ENCODE data around the gene PLS1. TPM values are rescaled to one million over a fixed set of nuclear protein-coding genes. Genes with fewer than 3 reads are reported as not detected.

Gene PLS1
- total and polyA plus RNA-seq, 2 of the 8 experiments (the other 6 are each of a cell fraction or from before 2014, with no cell fraction given): 18.7 to 44.7 TPM

- Histone ChIP-seq H4K8ac (ENCODE audit: extremely low read depth, insufficient read depth, low read length) (peak within 1 kb of the TSS; percentile 96), H3K9me3 (ENCODE audit: insufficient read depth in 2 of 2, low read depth in 1 of 2, low read length in 1 of 2) (no peaks in the 10 kb centered on the region), H4K5ac (ENCODE audit: insufficient read length, low read depth, low read length) (peak within 1 kb of the TSS; percentile 94), H3K79me2 (ENCODE audit: control insufficient read depth in 1 of 2, insufficient read depth in 2 of 2, low read length in 2 of 2) (peaks cover 0 to 42% of the 10 kb centered on the region in 2 experiments; a peak in 2 of 4 replicates), H3K18ac (ENCODE audit: extremely low read depth, low read length) (peak within 1 kb of the TSS; percentile 98), H2BK15ac (ENCODE audit: low read length) (no peak within 1 kb of the TSS), H3K4me1 (replicated peaks in 1 of 4; ENCODE audit: control insufficient read depth in 3 of 4, insufficient read depth in 4 of 4, low read length in 3 of 4) (peaks cover 0 to 5% (median 1%) of the 10 kb centered on the region in 4 experiments; a peak in 4 of 7 replicates), H3K23me2 (ENCODE audit: low read depth, low read length) (peaks cover 6% of the 10 kb centered on the region; the same call in 1 of the 2 replicates), H2BK120ac (replicated peaks; ENCODE audit: low read depth, low read length) (peak within 1 kb of the TSS; percentile 77), H3K36me3 (ENCODE audit: control insufficient read depth in 2 of 4, insufficient read depth in 4 of 4, low read length in 3 of 4) (no peaks in the 10 kb centered on the region), H3K14ac (ENCODE audit: insufficient read length) (no peak within 1 kb of the TSS), H2BK12ac (ENCODE audit: low read depth, low read length) (peak within 1 kb of the TSS; percentile 55; the same call in 1 of the 2 replicates), H2AFZ (ENCODE audit: low read length) (peak within 1 kb of the TSS; percentile 54), H4K91ac (replicated peaks; ENCODE audit: insufficient read length, low read length) (peak within 1 kb of the TSS; percentile 82), H3K27me3 (replicated peaks in 1 of 4; ENCODE audit: control insufficient read depth in 3 of 4, extremely low read depth in 1 of 4, insufficient read depth in 3 of 4, low read length in 3 of 4) (no peaks in the 10 kb centered on the region), H3K4ac (replicated peaks; ENCODE audit: insufficient read length, low read depth, low read length) (peak within 1 kb of the TSS; percentile 8), H3K27ac (ENCODE audit: low read depth, low read length) (peak within 1 kb of the TSS; percentile 74), H3K4me3 (ENCODE audit: extremely low read depth in 1 of 4, insufficient read depth in 2 of 4, low read depth in 3 of 4, low read length in 4 of 4) (peak within 1 kb of the TSS; percentile 86 to 98 (median 96)), H3K79me1 (ENCODE audit: low read depth, low read length) (no peaks in the 10 kb centered on the region), H2BK20ac (ENCODE audit: low read length) (no peak within 1 kb of the TSS), H3K4me2 (ENCODE audit: insufficient read depth in 1 of 2, low read depth in 2 of 2, low read length in 2 of 2) (peak within 1 kb of the TSS; percentile 71 to 89), H3K9ac (replicated peaks in 1 of 4; ENCODE audit: extremely low read depth in 1 of 4, low read depth in 3 of 4, low read length in 3 of 4) (peak within 1 kb of the TSS; percentile 76 to 88 (median 85)), H3K56ac (replicated peaks; ENCODE audit: insufficient read length, low read depth, low read length) (peak within 1 kb of the TSS; percentile 88), H3K23ac (ENCODE audit: insufficient read length) (no peak within 1 kb of the TSS), H4K20me1 (replicated peaks in 1 of 2; ENCODE audit: control insufficient read depth in 1 of 2, insufficient read depth in 2 of 2, low read length in 2 of 2) (no peaks in the 10 kb centered on the region), H2BK5ac (ENCODE audit: low read depth, low read length) (peak within 1 kb of the TSS; percentile 96), H2AK5ac (ENCODE audit: low read depth, low read length) (peak within 1 kb of the TSS; percentile 26; the same call in 1 of the 2 replicates)
- 1% methylated on average over 54 of the region's 65 CpGs; no CpG with 5 or more reads in 1 of the 2 experiments for WGBS, 2 experiments (ENCODE audit: extremely low coverage in 1 of 2, insufficient coverage in 1 of 2, insufficient read length in 1 of 2, insufficient replicate concordance in 2 of 2, low coverage in 1 of 2, low lambda C conversion rate in 2 of 2, missing lambda C conversion rate in 1 of 2)
- CTCF ChIA-PET (ENCODE audit: partially characterized antibody): interaction anchor here (1.0 to 1.3 kb wide), 2 partner anchors 8 to 10 kb away, joined by 3 read pairs; no protein-coding TSS in a partner anchor
- DNase-seq (ENCODE audit: low read depth in 1 of 2, low spot score in 2 of 2): peak; percentile 84 to 96
- POLR2A ChIA-PET (ENCODE audit: partially characterized antibody): interaction anchor here (0.8 to 1.6 kb wide), 11 partner anchors 9 to 382 kb away, joined by 3 to 9 read pairs (median 3); partner anchors contain the start of gene XRN1
- no peak for FAIRE-seq
- TF ChIP-seq RXRA (IDR thresholded peaks at IDR 0.05; ENCODE audit: insufficient read depth, low read depth, low read length) (peak; percentile 49; the same call in 1 of the 2 replicates), SRF (IDR thresholded peaks at IDR 0.05; ENCODE audit: low read depth, low read length) (no peak), JUND (IDR thresholded peaks at IDR 0.05; ENCODE audit: low read length) (no peak), ASH2L (IDR thresholded peaks at IDR 0.05; ENCODE audit: low read length) (peak; percentile 96), JUN (IDR thresholded peaks at IDR 0.05; ENCODE audit: low read depth, low read length) (no peak), TBP (IDR thresholded peaks at IDR 0.05; ENCODE audit: low read depth, low read length) (peak; percentile 87), GABPA (IDR thresholded peaks at IDR 0.05; ENCODE audit: borderline replicate concordance, insufficient read depth, low read length) (peak; percentile 79; the same call in 1 of the 2 replicates), PHF8 (conservative IDR thresholded peaks at IDR 0.05; ENCODE audit: low read depth, low read length) (peak; percentile 90), YY1 (IDR thresholded peaks at IDR 0.05; ENCODE audit: low read depth, low read length) (peak; percentile 74; the same call in 1 of the 2 replicates), SP1 (IDR thresholded peaks at IDR 0.05; ENCODE audit: low read depth, low read length) (peak; percentile 81), RAD21 (IDR thresholded peaks at IDR 0.05 in 1 of 2, conservative IDR thresholded peaks at IDR 0.05 in 1 of 2; ENCODE audit: low read depth in 2 of 2, low read length in 2 of 2) (peak in 1 of 2 experiments; percentile 5; a peak in 1 of 4 replicates)
Observed at GRCh38 chr3:142578329-142579223, 17.6 kb upstream of the PLS1 start, which contains the start of gene ATR. TSS of gene ATR (minus strand) at chr3:142578733. CDS start at chr3:142578704, 29 bp downstream.
